Fibroblast of villous mesenchyme (primary cell): Measurements from ENCODE around the gene LHFPL3. TPM values are rescaled to one million over a fixed set of nuclear protein-coding genes. Genes with fewer than 3 reads are reported as not detected.

Experiments used
- DNase-seq: peaks from one replicate; pipeline ENCODE4 v3.0.0-alpha.2; 2010; ENCODE audit warnings: low read depth
- H3K4me3 ChIP-seq: 2 replicates; pipeline ENCODE4 v1.5.1; 2011; ENCODE audit warnings: low read depth, mild to moderate bottlenecking, low read length
- CTCF ChIP-seq: IDR thresholded peaks from 2 replicates; pipeline ENCODE4 v1.5.1; 2012; ENCODE audit warnings: low read depth, mild to moderate bottlenecking, low read length; ENCODE audit not compliant: insufficient read depth
- total RNA-seq: library from RNA; depleted of rRNA; stranded (reverse); fragments of >200 nt; gene quantifications from 2 replicates; pipeline ENCODE4 v1.2.3, GENCODE V29; 2012

Gene LHFPL3
- total RNA-seq, 1 donor = not detected

- H3K4me3 ChIP-seq = no peak overlapping the region
- no peak for DNase-seq
- TF ChIP-seq CTCF = no peak
These were observed 35.0 kb downstream of the LHFPL3 start for GRCh38 chr7:104363355-104363754.

GRCh38 chr7:104366390-104366789 is 38.0 kb downstream of the LHFPL3 start:
- TF ChIP-seq CTCF = no peak

GRCh38 chr7:104367926-104368325 is 39.5 kb downstream of the LHFPL3 start:
- TF ChIP-seq CTCF = no peak
- no peak overlapping the region for H3K4me3 ChIP-seq
- DNase-seq = no peak

More at GRCh38 chr7:104366390-104366789, 38.0 kb downstream of the LHFPL3 start:
- no peak overlapping the region for H3K4me3 ChIP-seq
- no peak for DNase-seq

- no peak overlapping the region for H3K4me3 ChIP-seq
- no peak for DNase-seq
- no peak for TF ChIP-seq CTCF
These were observed 43.0 kb downstream of the LHFPL3 start for GRCh38 chr7:104371216-104371979.

GRCh38 chr7:104371980-104372357 is 43.6 kb downstream of the LHFPL3 start:
- no peak for DNase-seq
- H3K4me3 ChIP-seq = no peak overlapping the region
- TF ChIP-seq CTCF = no peak

- no peak for DNase-seq
- no peak for TF ChIP-seq CTCF
- H3K4me3 ChIP-seq = no peak overlapping the region
These were observed 54.2 kb downstream of the LHFPL3 start for GRCh38 chr7:104382616-104383015.

GRCh38 chr7:104386943-104387342 is 58.5 kb downstream of the LHFPL3 start:
- no peak for TF ChIP-seq CTCF
- no peak for DNase-seq
- no peak overlapping the region for H3K4me3 ChIP-seq
